IMR-90 (cell line): ENCODE measurements around the gene IFNGR1. TPM values are rescaled to one million over a fixed set of nuclear protein-coding genes. Genes with fewer than 3 reads are reported as not detected.
A peak's percentile ranks its signal among the peaks of the same experiment; 100 is the strongest.

ENCODE experiments used
- ATAC-seq: fragments of 200-7000 bp; cut with Tn5 transposase; 2 replicates; pipeline ENCODE4 v1.9.1; 2020; ENCODE audit warnings: low read depth, mild to moderate bottlenecking, moderate library complexity
- BruUV-seq: library from RNA; stranded (reverse); fragments of 400-500 nt; replicated peaks from 2 replicates; lab custom pipeline; 2021; lab: Mats Ljungman, UMichigan
- CTCF ChIA-PET: fragments of 300-600 bp; formaldehyde crosslinking; extraction: SDS; loops from one replicate; lab custom pipeline; 2021; ENCODE audit warnings: antibody characterized with exemption; lab: Yijun Ruan, JAX
- POLR2A ChIA-PET: fragments of 300-600 bp; sonication (Branson Sonifier 250); formaldehyde crosslinking; loops from one replicate; lab custom pipeline; 2022; ENCODE audit warnings: antibody characterized with exemption; ENCODE audit not compliant: unreplicated experiment; lab: Charles Lee
- DNase-seq: peaks from one replicate; pipeline ENCODE4 v3.0.0; 2013
- H2AFZ ChIP-seq: replicated peaks from 2 replicates; pipeline ENCODE3; 2013; ENCODE audit warnings: low read length, mild to moderate bottlenecking; ENCODE audit not compliant: poor library complexity
- H2AK5ac ChIP-seq: 2 replicates; pipeline ENCODE4 v1.6.1; 2013; ENCODE audit warnings: low read depth, low read length, inconsistent platforms
- H2AK9ac ChIP-seq: replicated peaks from 2 replicates; pipeline ENCODE3; 2013; ENCODE audit warnings: mild to moderate bottlenecking, low read depth, low read length, moderate library complexity; ENCODE audit not compliant: poor library complexity
- H2BK120ac ChIP-seq: 2 replicates; pipeline ENCODE4 v1.6.1; 2013; ENCODE audit warnings: low read depth, low read length, inconsistent platforms
- H2BK15ac ChIP-seq: 3 replicates; pipeline ENCODE4 v1.6.1; 2013; ENCODE audit warnings: low read depth, low read length, inconsistent platforms
- H2BK20ac ChIP-seq: 2 replicates; pipeline ENCODE4 v1.6.1; 2013; ENCODE audit warnings: low read depth, mild to moderate bottlenecking, inconsistent platforms, low read length, moderate library complexity
- H2BK5ac ChIP-seq: 2 replicates; pipeline ENCODE4 v1.6.1; 2013; ENCODE audit warnings: mild to moderate bottlenecking, low read depth, low read length, inconsistent platforms; ENCODE audit not compliant: poor library complexity, severe bottlenecking
- H3K14ac ChIP-seq: replicated peaks from 2 replicates; pipeline ENCODE4 v1.6.1; 2013; ENCODE audit warnings: low read depth, low read length, inconsistent platforms
- H3K18ac ChIP-seq: 2 replicates; pipeline ENCODE4 v1.6.1; 2013; ENCODE audit warnings: low read depth, low read length, control low read depth
- H3K23ac ChIP-seq: 2 replicates; pipeline ENCODE4 v1.6.1; 2013; ENCODE audit warnings: low read depth, low read length, inconsistent platforms
- H3K27ac ChIP-seq: 2 replicates; pipeline ENCODE4 v1.5.1; 2013; ENCODE audit warnings: mild to moderate bottlenecking, control low read depth, low read length; ENCODE audit not compliant: insufficient read depth
- H3K27me3 ChIP-seq: 2 replicates; pipeline ENCODE4 v1.6.1; 2013; ENCODE audit warnings: low read length; ENCODE audit not compliant: control insufficient read depth, insufficient read depth
- H3K36me3 ChIP-seq: 2 replicates; pipeline ENCODE4 v1.6.1; 2013; ENCODE audit warnings: low read length, mixed read lengths; ENCODE audit not compliant: control insufficient read depth, insufficient read depth
- H3K4ac ChIP-seq: 2 replicates; pipeline ENCODE4 v1.6.1; 2013; ENCODE audit warnings: low read depth, low read length, inconsistent platforms
- H3K4me1 ChIP-seq: 2 replicates; pipeline ENCODE4 v1.6.1; 2013; ENCODE audit warnings: low read length, mixed read lengths; ENCODE audit not compliant: control insufficient read depth, insufficient read depth
- H3K4me2 ChIP-seq: 2 replicates; pipeline ENCODE4 v1.6.1; 2013; ENCODE audit warnings: low read depth, mild to moderate bottlenecking, control low read depth, low read length, moderate library complexity
- H3K4me3 ChIP-seq: 2 replicates; pipeline ENCODE4 v1.5.1; 2013; ENCODE audit warnings: low read depth, mild to moderate bottlenecking, control low read depth, low read length, moderate library complexity; ENCODE audit not compliant: insufficient read depth
- H3K56ac ChIP-seq: 2 replicates; pipeline ENCODE4 v1.6.1; 2013; ENCODE audit warnings: low read length, inconsistent platforms; ENCODE audit not compliant: insufficient read depth; ENCODE audit errors: extremely low read depth
- H3K79me1 ChIP-seq, 2 experiments: 2 replicates each; pipeline ENCODE4 v1.6.1; 2013; ENCODE audit warnings: low read length in 2 of 2, inconsistent platforms in 1 of 2, low read depth in 1 of 2
- H3K9ac ChIP-seq: 2 replicates; pipeline ENCODE4 v1.6.1; 2013; ENCODE audit warnings: low read depth, low read length, control low read depth
- H3K9me1 ChIP-seq: 2 replicates; pipeline ENCODE4 v1.6.1; 2013; ENCODE audit warnings: low read length, inconsistent platforms; ENCODE audit not compliant: insufficient read depth
- H3K9me3 ChIP-seq: 2 replicates; pipeline ENCODE4 v1.6.1; 2013; ENCODE audit warnings: low read length; ENCODE audit not compliant: control insufficient read depth, insufficient read depth
- H4K20me1 ChIP-seq: 2 replicates; pipeline ENCODE4 v1.6.1; 2013; ENCODE audit warnings: low read length, inconsistent platforms; ENCODE audit not compliant: insufficient read depth
- H4K5ac ChIP-seq: 2 replicates; pipeline ENCODE4 v1.6.1; 2013; ENCODE audit warnings: mild to moderate bottlenecking, low read depth, low read length, control low read depth
- H4K8ac ChIP-seq, 2 experiments: 2 replicates each; pipeline ENCODE4 v1.6.1; 2013; ENCODE audit warnings: low read depth in 2 of 2, low read length in 2 of 2, control low read depth in 1 of 2, inconsistent platforms in 1 of 2
- H4K91ac ChIP-seq: 2 replicates; pipeline ENCODE4 v1.6.1; 2013; ENCODE audit warnings: low read depth, low read length, inconsistent platforms; ENCODE audit not compliant: insufficient read depth
- BHLHE40 ChIP-seq: fragments of 150-350 bp; IDR thresholded peaks from 2 replicates; pipeline ENCODE4 v1.6.1; 2016; ENCODE audit warnings: mild to moderate bottlenecking, low read depth, low read length
- CEBPB ChIP-seq: IDR thresholded peaks from 2 replicates; pipeline ENCODE4 v1.6.1; 2012; ENCODE audit warnings: low read depth, low read length, improper control_type of control experiment
- CHD1 ChIP-seq: IDR thresholded peaks from 2 replicates; pipeline ENCODE4 v1.6.1; 2012; ENCODE audit warnings: low read depth, low read length, improper control_type of control experiment
- CTCF ChIP-seq: conservative IDR thresholded peaks from 2 replicates; pipeline ENCODE4 v1.5.1; 2012; ENCODE audit warnings: mild to moderate bottlenecking, low read depth, low read length, improper control_type of control experiment
- ELK1 ChIP-seq: fragments of 150-350 bp; IDR thresholded peaks from 2 replicates; pipeline ENCODE4 v1.6.1; 2016; ENCODE audit warnings: low read depth, mild to moderate bottlenecking, low read length, moderate library complexity, borderline replicate concordance
- FOS ChIP-seq: fragments of 150-350 bp; IDR thresholded peaks from 2 replicates; pipeline ENCODE4 v1.6.1; 2016; ENCODE audit warnings: low read depth, low read length
- MAZ ChIP-seq: IDR thresholded peaks from 2 replicates; pipeline ENCODE4 v1.6.1; 2012; ENCODE audit warnings: low read depth, mild to moderate bottlenecking, low read length, improper control_type of control experiment, moderate library complexity, borderline replicate concordance
- MXI1 ChIP-seq: IDR thresholded peaks from 2 replicates; pipeline ENCODE4 v1.6.1; 2012; ENCODE audit warnings: low read depth, mild to moderate bottlenecking, low read length, moderate library complexity, borderline replicate concordance
- NFE2L2 ChIP-seq: fragments of 150-350 bp; IDR thresholded peaks from 2 replicates; pipeline ENCODE4 v1.6.1; 2016; ENCODE audit warnings: low read depth, mild to moderate bottlenecking, low read length
- POLR2A ChIP-seq: IDR thresholded peaks from 2 replicates; pipeline ENCODE4 v1.6.1; 2012; ENCODE audit warnings: mild to moderate bottlenecking, low read depth, low read length
- RAD21 ChIP-seq: IDR thresholded peaks from 2 replicates; pipeline ENCODE4 v1.6.1; 2012; ENCODE audit warnings: low read length, improper control_type of control experiment
- RCOR1 ChIP-seq: IDR thresholded peaks from 2 replicates; pipeline ENCODE4 v1.6.1; 2012; ENCODE audit warnings: mild to moderate bottlenecking, low read length, improper control_type of control experiment; ENCODE audit not compliant: insufficient replicate concordance
- RFX5 ChIP-seq: IDR thresholded peaks from 2 replicates; pipeline ENCODE4 v1.8.0; 2012; ENCODE audit warnings: low read depth, mild to moderate bottlenecking, low read length, moderate library complexity
- SMC3 ChIP-seq: fragments of 150-350 bp; IDR thresholded peaks from 2 replicates; pipeline ENCODE4 v1.6.1; 2016; ENCODE audit warnings: low read depth, mild to moderate bottlenecking, antibody characterized with exemption, low read length, moderate library complexity
- USF2 ChIP-seq: fragments of 150-350 bp; IDR thresholded peaks from 2 replicates; pipeline ENCODE4 v1.6.1; 2017; ENCODE audit warnings: mild to moderate bottlenecking, antibody characterized with exemption, low read length, low read depth
- WGBS, 2 experiments: methylation state at CpG; one replicate each; pipeline versions ENCODE4 v1.1.5 to v1.1.7; 2013; ENCODE audit warnings: missing lambda C conversion rate in 2 of 2; ENCODE audit not compliant: insufficient read length in 1 of 2; ENCODE audit errors: extremely low coverage in 2 of 2; 5-methylcytosine and 5-hydroxymethylcytosine counted together
- dilution Hi-C: fragments of 300-500 bp; cut with HindIII; formaldehyde crosslinking; loops from one replicate; pipeline ENCODE4 v1.14.3; 2018; ENCODE audit warnings: low sequenced_read_pairs; ENCODE audit not compliant: unreplicated experiment
- in situ Hi-C: fragments of 300-500 bp; cut with MboI; formaldehyde crosslinking; loops from 3 replicates; pipeline ENCODE4 v1.14.3; 2019; ENCODE audit warnings: low sequenced_read_pairs, inconsistent platforms, mixed read lengths
- intact Hi-C: fragments of 100-400 bp; cut with micrococcal nuclease; formaldehyde crosslinking; loops from 2 replicates; pipeline ENCODE4 v1.10.0; 2022
- polyA plus RNA-seq, 3 experiments: library from polyadenylated mRNA; depleted of rRNA; stranded (reverse); fragments of >200 nt; gene quantifications; 2 replicates each; pipeline ENCODE4 v1.2.3, GENCODE V29; 2012; ENCODE audit warnings: low replicate concordance in 1 of 3
- total RNA-seq: library from RNA; depleted of rRNA; stranded (reverse); fragments of >200 nt; gene quantifications from 2 replicates; pipeline ENCODE4 v1.2.3, GENCODE V29; 2012

Gene IFNGR1
- total and polyA plus RNA-seq, 2 of the 4 experiments (the other 2 are of a cell fraction), result 19.1 to 25.6 TPM

- Histone ChIP-seq H4K20me1 (peaks cover 29% of the 10 kb centered on the region), H3K56ac (no peak overlapping the region), H2AK5ac (no peak overlapping the region), H3K14ac (peak overlapping the region; percentile 79; the same call in 1 of the 2 replicates), H3K4me3 (peak overlapping the region; percentile 96), H3K18ac (no peak overlapping the region), H3K9me3 (no peaks in the 10 kb centered on the region), H3K9me1 (peaks cover 4% of the 10 kb centered on the region), H2AK9ac (peak overlapping the region; percentile 82), H3K36me3 (no peaks in the 10 kb centered on the region), H3K27me3 (no peaks in the 10 kb centered on the region), H3K4me2 (peak overlapping the region; percentile 92), H2AFZ (peak overlapping the region; percentile 100), H3K79me1 (peaks cover 21 to 40% of the 10 kb centered on the region in 2 experiments; a peak in 3 of 4 replicates), H2BK20ac (no peak overlapping the region), H3K4me1 (peaks cover 5% of the 10 kb centered on the region), H3K4ac (0 out of 2 replicates have a peak overlapping the region, but pooled peaks have one; percentile 69), H4K8ac (peak overlapping the region in 1 of 2 experiments; percentile 92; a peak in 1 of 4 replicates), H2BK5ac (no peak overlapping the region), H2BK15ac (no peak overlapping the region), H4K5ac (no peak overlapping the region), H4K91ac (no peak overlapping the region), H3K27ac (no peak overlapping the region; the same call in 1 of the 2 replicates), H2BK120ac (no peak overlapping the region), H3K23ac (peak overlapping the region; percentile 57; the same call in 1 of the 2 replicates), H3K9ac (peak overlapping the region; percentile 99)
- intact Hi-C loops (no loop called here), in situ Hi-C loops (no loop called here), dilution Hi-C loops (no loop called here)
- CTCF ChIA-PET, result interaction anchor here (0.6 kb wide), 1 partner anchor 401 kb away, joined by 3 read pairs; no protein-coding TSS in a partner anchor
- WGBS, 2 experiments, result 91% methylated on average over 4 of the region's 12 CpGs; no CpG with 5 or more reads in 1 of the 2 experiments
- no TSS peak for BruUV-seq
- DNase-seq (peak; percentile 18), ATAC-seq (no peak)
- POLR2A ChIA-PET, result no interaction called here
- TF ChIP-seq CHD1, result no peak
- no peak for TF ChIP-seq USF2
- TF ChIP-seq POLR2A, result no peak
- TF ChIP-seq BHLHE40, result no peak
- no peak for TF ChIP-seq MXI1
- TF ChIP-seq MAZ, result no peak
- no peak for TF ChIP-seq RFX5
- TF ChIP-seq RAD21, result no peak
- no peak for TF ChIP-seq CTCF
- no peak for TF ChIP-seq FOS
- TF ChIP-seq NFE2L2, result no peak
- TF ChIP-seq RCOR1, result no peak
- TF ChIP-seq ELK1, result no peak
- no peak for TF ChIP-seq SMC3
- no peak for TF ChIP-seq CEBPB
Observed at GRCh38 chr6:137217801-137218472, 1.2 kb downstream of the IFNGR1 start.
